Naive thymus-derived CD8-positive, alpha-beta T cell (primary cell): ENCODE results near the gene IMPG2. TPM values are rescaled to one million over a fixed set of nuclear protein-coding genes. Genes with fewer than 3 reads are reported as not detected.

Experiments
- ATAC-seq, 2 donors: fragments of 150-1000 bp; cut with Tn5 transposase in 1 of 2; sonication (Bioruptor Pico), chemical (Tn5 transposase) in 1 of 2; 1 replicate in 1 of 2; 2 replicates in 1 of 2; pipeline ENCODE4 v1.10.0; 2021; ENCODE audit warnings: mild to moderate bottlenecking in 2 of 2, moderate library complexity in 2 of 2
- POLR2A ChIA-PET: fragments of 350-600 bp; sonication (Branson Sonifier 250); formaldehyde crosslinking; loops from one replicate; lab custom pipeline; 2021; ENCODE audit warnings: antibody characterized with exemption; lab: Charles Lee
- DNase-seq, 10 donors: peaks; one replicate each; pipeline versions ENCODE4 v3.0.0 to v3.0.0-alpha.2; 2020 to 2022
- H3K27ac Mint-ChIP-seq, 10 donors: one replicate each; pipeline ENCODE4 v1.8.0; 2020 to 2022; ENCODE audit warnings: mild to moderate bottlenecking in 10 of 10, mixed read lengths in 10 of 10, moderate library complexity in 4 of 10, inconsistent platforms in 1 of 10
- H3K27me3 Mint-ChIP-seq, 5 donors: one replicate each; pipeline ENCODE4 v1.8.0; 2021 to 2022; ENCODE audit warnings: mixed read lengths in 5 of 5
- H3K36me3 Mint-ChIP-seq, 3 donors: one replicate each; pipeline ENCODE4 v1.8.0; 2020 to 2022; ENCODE audit warnings: mixed read lengths in 3 of 3, mild to moderate bottlenecking in 2 of 3, inconsistent platforms in 1 of 3
- H3K4me1 Mint-ChIP-seq, 4 donors: one replicate each; pipeline ENCODE4 v1.8.0; 2021 to 2022; ENCODE audit warnings: mixed read lengths in 4 of 4
- H3K4me3 Mint-ChIP-seq, 10 donors: one replicate each; pipeline ENCODE4 v1.8.0; 2020 to 2022; ENCODE audit warnings: mild to moderate bottlenecking in 10 of 10, mixed read lengths in 10 of 10, moderate library complexity in 6 of 10, inconsistent platforms in 1 of 10
- H3K9me3 Mint-ChIP-seq, 9 donors: one replicate each; pipeline ENCODE4 v1.8.0; 2020 to 2022; ENCODE audit warnings: mixed read lengths in 9 of 9, mild to moderate bottlenecking in 3 of 9, inconsistent platforms in 1 of 9, moderate library complexity in 1 of 9
- polyA plus RNA-seq, 3 donors: library from polyadenylated mRNA; unstranded; fragments of 300-500 nt; fragmentation: Illumina TruSeq; gene quantifications; one replicate each; pipeline ENCODE4 v1.2.3, GENCODE V29; 2021
- total RNA-seq, 8 experiments: library from RNA in 2 of 8; stranded (reverse) in 2 of 8; gene quantifications; one replicate each; pipeline ENCODE4 v1.2.3 and lab custom pipeline; 2021 to 2026

IMPG2 gene
- total and polyA plus RNA-seq, 5 experiments from 2014 or later = 0.09 to 1.1 (median 0.96) TPM; not detected in 2

- Mint-ChIP-seq H3K36me3 (peaks cover 0 to 28% (median 16%) of the 10 kb centered on the region in 3 donors), H3K4me3 (no peak overlapping the region), H3K4me1 (no peaks in the 10 kb centered on the region), H3K27ac (no peak overlapping the region), H3K9me3 (peaks cover 0 to 7% (median 0%) of the 10 kb centered on the region in 9 donors), H3K27me3 (no peaks in the 10 kb centered on the region)
- POLR2A ChIA-PET = no interaction called here
- DNase-seq (no peak), ATAC-seq (no peak)
These were observed 68.9 kb downstream of the IMPG2 start for GRCh38 chr3:101251441-101251840.

- Mint-ChIP-seq H3K4me1 (no peaks in the 10 kb centered on the region), H3K27ac (no peak overlapping the region), H3K9me3 (peaks cover 0 to 7% (median 0%) of the 10 kb centered on the region in 9 donors), H3K4me3 (no peak overlapping the region), H3K27me3 (no peaks in the 10 kb centered on the region), H3K36me3 (peaks cover 11 to 35% (median 21%) of the 10 kb centered on the region in 3 donors)
- no peak for ATAC-seq
- POLR2A ChIA-PET = no interaction called here
- DNase-seq = no peak
These were observed 70.9 kb downstream of the IMPG2 start for GRCh38 chr3:101249522-101249921.

- no peak overlapping the region for H3K4me3 Mint-ChIP-seq
- peaks cover 0 to 7% (median 0%) of the 10 kb centered on the region in 9 donors for H3K9me3 Mint-ChIP-seq
- no peaks in the 10 kb centered on the region for H3K4me1 Mint-ChIP-seq
- H3K27ac Mint-ChIP-seq = peak overlapping the region in 2 of 10 donors; percentile 37 to 67
- DNase-seq (no peak), ATAC-seq (no peak)
- H3K36me3 Mint-ChIP-seq = peaks cover 17 to 43% (median 25%) of the 10 kb centered on the region in 3 donors
- POLR2A ChIA-PET = no interaction called here
- no peaks in the 10 kb centered on the region for H3K27me3 Mint-ChIP-seq
These were observed 71.6 kb downstream of the IMPG2 start for GRCh38 chr3:101248736-101249135.

GRCh38 chr3:101244212-101244575 lies 76.2 kb downstream of the IMPG2 start:
- no peak for DNase-seq
- no peaks in the 10 kb centered on the region for H3K4me1 Mint-ChIP-seq
- POLR2A ChIA-PET = no interaction called here
- H3K27me3 Mint-ChIP-seq = no peaks in the 10 kb centered on the region
- peaks cover 0 to 9% (median 0%) of the 10 kb centered on the region in 9 donors for H3K9me3 Mint-ChIP-seq
- H3K4me3 Mint-ChIP-seq = no peak overlapping the region
- H3K27ac Mint-ChIP-seq = no peak overlapping the region
- ATAC-seq = no peak
- peaks cover 22 to 42% (median 35%) of the 10 kb centered on the region in 3 donors for H3K36me3 Mint-ChIP-seq

- no peak for ATAC-seq
These were observed 76.8 kb downstream of the IMPG2 start for GRCh38 chr3:101243285-101244211.

GRCh38 chr3:101240719-101241399 lies 79.5 kb downstream of the IMPG2 start:
- DNase-seq = no peak
- no peak overlapping the region for H3K27ac Mint-ChIP-seq
- H3K4me1 Mint-ChIP-seq = no peaks in the 10 kb centered on the region
- POLR2A ChIA-PET = no interaction called here
- H3K4me3 Mint-ChIP-seq = no peak overlapping the region
- ATAC-seq = no peak
- H3K9me3 Mint-ChIP-seq = peaks cover 0 to 4% (median 0%) of the 10 kb centered on the region in 9 donors
- no peaks in the 10 kb centered on the region for H3K27me3 Mint-ChIP-seq
- H3K36me3 Mint-ChIP-seq = peaks cover 26 to 42% (median 29%) of the 10 kb centered on the region in 3 donors

More at GRCh38 chr3:101243285-101244211, 76.8 kb downstream of the IMPG2 start:
- DNase-seq = no peak
- Mint-ChIP-seq H3K4me3 (no peak overlapping the region), H3K4me1 (no peaks in the 10 kb centered on the region), H3K27me3 (no peaks in the 10 kb centered on the region), H3K36me3 (peaks cover 22 to 40% (median 29%) of the 10 kb centered on the region in 3 donors), H3K27ac (no peak overlapping the region), H3K9me3 (peaks cover 0 to 8% (median 0%) of the 10 kb centered on the region in 9 donors)
- POLR2A ChIA-PET = no interaction called here

- peaks cover 3 to 10% (median 4%) of the 10 kb centered on the region in 3 donors for H3K36me3 Mint-ChIP-seq
- DNase-seq (no peak), ATAC-seq (no peak)
- H3K9me3 Mint-ChIP-seq = no peaks in the 10 kb centered on the region
- no peak overlapping the region for H3K27ac Mint-ChIP-seq
- POLR2A ChIA-PET = no interaction called here
- no peaks in the 10 kb centered on the region for H3K27me3 Mint-ChIP-seq
- no peaks in the 10 kb centered on the region for H3K4me1 Mint-ChIP-seq
- H3K4me3 Mint-ChIP-seq = no peak overlapping the region
These were observed 85.3 kb downstream of the IMPG2 start for GRCh38 chr3:101235048-101235447.

GRCh38 chr3:101230618-101231017 lies 89.8 kb downstream of the IMPG2 start:
- Mint-ChIP-seq H3K36me3 (peaks cover 0 to 10% (median 0%) of the 10 kb centered on the region in 3 donors), H3K27me3 (no peaks in the 10 kb centered on the region), H3K4me1 (no peaks in the 10 kb centered on the region), H3K9me3 (no peaks in the 10 kb centered on the region), H3K4me3 (no peak overlapping the region), H3K27ac (no peak overlapping the region)
- DNase-seq = no peak
- no peak for ATAC-seq
- POLR2A ChIA-PET = no interaction called here

- Mint-ChIP-seq H3K4me3 (no peak overlapping the region), H3K9me3 (no peaks in the 10 kb centered on the region), H3K36me3 (peaks cover 0 to 10% (median 0%) of the 10 kb centered on the region in 3 donors), H3K27me3 (no peaks in the 10 kb centered on the region), H3K4me1 (no peaks in the 10 kb centered on the region), H3K27ac (no peak overlapping the region)
- DNase-seq = no peak
- POLR2A ChIA-PET = no interaction called here
- no peak for ATAC-seq
These were observed 90.7 kb downstream of the IMPG2 start for GRCh38 chr3:101229681-101230080.

GRCh38 chr3:101228441-101228840 lies 91.9 kb downstream of the IMPG2 start:
- H3K9me3 Mint-ChIP-seq = no peaks in the 10 kb centered on the region
- no peak for DNase-seq
- peaks cover 0 to 6% (median 0%) of the 10 kb centered on the region in 3 donors for H3K36me3 Mint-ChIP-seq
- POLR2A ChIA-PET = no interaction called here
- no peak overlapping the region for H3K27ac Mint-ChIP-seq
- H3K4me1 Mint-ChIP-seq = no peaks in the 10 kb centered on the region
- no peaks in the 10 kb centered on the region for H3K27me3 Mint-ChIP-seq
- no peak overlapping the region for H3K4me3 Mint-ChIP-seq
- no peak for ATAC-seq

- Mint-ChIP-seq H3K4me1 (no peaks in the 10 kb centered on the region), H3K9me3 (peaks cover 0 to 2% (median 0%) of the 10 kb centered on the region in 9 donors), H3K27ac (no peak overlapping the region), H3K36me3 (peaks cover 0 to 4% (median 0%) of the 10 kb centered on the region in 3 donors), H3K4me3 (no peak overlapping the region), H3K27me3 (peaks cover 0 to under 1% (median 0%) of the 10 kb centered on the region in 5 donors)
- POLR2A ChIA-PET = no interaction called here
- ATAC-seq (no peak), DNase-seq (no peak)
These were observed 95.6 kb downstream of the IMPG2 start for GRCh38 chr3:101224739-101225138.

- POLR2A ChIA-PET = no interaction called here
- peaks cover 0 to 4% (median 0%) of the 10 kb centered on the region in 5 donors for H3K27me3 Mint-ChIP-seq
- no peak for ATAC-seq
- peaks cover 0 to 3% (median 0%) of the 10 kb centered on the region in 3 donors for H3K36me3 Mint-ChIP-seq
- no peak overlapping the region for H3K4me3 Mint-ChIP-seq
- peaks cover 0 to 9% (median 4%) of the 10 kb centered on the region in 9 donors for H3K9me3 Mint-ChIP-seq
- H3K4me1 Mint-ChIP-seq = no peaks in the 10 kb centered on the region
- no peak overlapping the region for H3K27ac Mint-ChIP-seq
- DNase-seq = no peak
These were observed 97.4 kb downstream of the IMPG2 start for GRCh38 chr3:101223016-101223415.
